HuH-7 (cell line): ENCODE results near the gene FEV.
A peak's percentile ranks its signal among the peaks of the same experiment; 100 is the strongest.
"Not testable (repeated sequence)": the region's sequence is repeated elsewhere in the genome, so short reads cannot be mapped to it uniquely, and the experiment has no call there.

Experiments
- DNase-seq: peaks from one replicate; pipeline ENCODE4 v3.0.0; 2011; ENCODE audit warnings: low spot score

Gene FEV

GRCh38 chr2:218975060-218975777, 9.8 kb downstream of the FEV start:
- DNase-seq = no peak

- no peak for DNase-seq
Observed at GRCh38 chr2:218970894-218971293, 14.1 kb downstream of the FEV start.

- DNase-seq = no peak
Observed at GRCh38 chr2:218964041-218964771, 20.8 kb downstream of the FEV start.

- no peak for DNase-seq
Observed at GRCh38 chr2:218963601-218964000, 21.4 kb downstream of the FEV start.

GRCh38 chr2:218962859-218963492, 22.0 kb downstream of the FEV start:
- peak; percentile 78 for DNase-seq

- no peak for DNase-seq
Observed at GRCh38 chr2:218961651-218962570, 23.1 kb downstream of the FEV start.

GRCh38 chr2:218961229-218961628, 23.8 kb downstream of the FEV start:
- DNase-seq = no peak

- DNase-seq = no peak
Observed at GRCh38 chr2:218960309-218961165, 24.4 kb downstream of the FEV start.

GRCh38 chr2:218959761-218960308, 25.1 kb downstream of the FEV start:
- no peak for DNase-seq

GRCh38 chr2:218959141-218959731, 25.7 kb downstream of the FEV start, which contains the start of gene CDK5R2:
Gene CDK5R2 (plus strand): TSS chr2:218959666. CDS start chr2:218959821, 155 bp downstream.
- peak; percentile 97 for DNase-seq

- no peak for DNase-seq
Observed at GRCh38 chr2:218958276-218958675, 26.7 kb downstream of the FEV start.

GRCh38 chr2:218957671-218958070, 27.3 kb downstream of the FEV start:
- DNase-seq = no peak

- no peak for DNase-seq
Observed at GRCh38 chr2:218956039-218956438, 28.9 kb downstream of the FEV start.

GRCh38 chr2:218954541-218955300, 30.3 kb downstream of the FEV start:
- DNase-seq = no peak

GRCh38 chr2:218953366-218953954, 31.5 kb downstream of the FEV start:
- DNase-seq = no peak

- DNase-seq = no peak
Observed at GRCh38 chr2:218952160-218952559, 32.8 kb downstream of the FEV start.

GRCh38 chr2:218946621-218947020, 38.4 kb downstream of the FEV start:
- no peak for DNase-seq

- no peak for DNase-seq
Observed at GRCh38 chr2:218944759-218945404, 40.1 kb downstream of the FEV start.

GRCh38 chr2:218931751-218932150, 53.2 kb downstream of the FEV start:
- DNase-seq = not testable (repeated sequence)
